Hepatocyte (in vitro differentiated cells): Measurements from ENCODE around the gene IRAG1. TPM values are rescaled to one million over a fixed set of nuclear protein-coding genes. Genes with fewer than 3 reads are reported as not detected.

Experiments used
- DNase-seq: peaks from one replicate; pipeline ENCODE4 v3.0.0-alpha.2; 2016; ENCODE audit warnings: low spot score
- H2AFZ ChIP-seq: fragments of 200-600 bp; sonication (generic); 2 replicates; pipeline ENCODE4 v1.6.0; 2016; ENCODE audit warnings: antibody characterized with exemption, mild to moderate bottlenecking
- H3K27ac ChIP-seq: fragments of 200-600 bp; sonication (generic); 2 replicates; pipeline ENCODE4 v1.5.1; 2016; ENCODE audit warnings: mild to moderate bottlenecking
- H3K27me3 ChIP-seq: fragments of 200-600 bp; sonication (generic); 2 replicates; pipeline ENCODE4 v1.6.1; 2016
- H3K36me3 ChIP-seq: fragments of 200-600 bp; sonication (generic); replicated peaks from 2 replicates; pipeline ENCODE4 v1.5.1; 2016; ENCODE audit warnings: low read depth; ENCODE audit not compliant: insufficient read depth
- H3K4me1 ChIP-seq: fragments of 200-600 bp; sonication (generic); 2 replicates; pipeline ENCODE4 v1.5.1; 2016; ENCODE audit warnings: mild to moderate bottlenecking, moderate library complexity; ENCODE audit not compliant: insufficient read depth
- H3K4me2 ChIP-seq: fragments of 200-600 bp; sonication (generic); 2 replicates; pipeline ENCODE4 v1.6.0; 2016
- H3K4me3 ChIP-seq: fragments of 200-600 bp; sonication (generic); 2 replicates; pipeline ENCODE4 v1.5.1; 2016; ENCODE audit warnings: mild to moderate bottlenecking
- H3K79me2 ChIP-seq: fragments of 200-600 bp; sonication (generic); 2 replicates; pipeline ENCODE4 v1.6.0; 2017; ENCODE audit warnings: mild to moderate bottlenecking
- H3K9me2 ChIP-seq: fragments of 200-600 bp; sonication (generic); replicated peaks from 2 replicates; pipeline ENCODE4 v1.6.0; 2017; ENCODE audit warnings: mild to moderate bottlenecking; ENCODE audit not compliant: insufficient read depth
- H3K9me3 ChIP-seq: fragments of 200-600 bp; sonication (generic); 2 replicates; pipeline ENCODE4 v1.5.1; 2016; ENCODE audit warnings: low read depth, mild to moderate bottlenecking
- H4K20me1 ChIP-seq: fragments of 200-600 bp; sonication (generic); 2 replicates; pipeline ENCODE4 v1.6.0; 2016; ENCODE audit warnings: mild to moderate bottlenecking; ENCODE audit not compliant: insufficient read depth, poor library complexity, severe bottlenecking
- CTCF ChIP-seq: fragments of 200-600 bp; sonication (generic); IDR thresholded peaks from 2 replicates; pipeline ENCODE4 v1.5.1; 2016; ENCODE audit warnings: antibody characterized with exemption, mild to moderate bottlenecking; ENCODE audit not compliant: poor library complexity
- EZH2 ChIP-seq: fragments of 200-600 bp; sonication (generic); IDR thresholded peaks from 2 replicates; pipeline ENCODE4 v1.6.1; 2016; ENCODE audit warnings: antibody characterized with exemption, mild to moderate bottlenecking, borderline replicate concordance
- EZH2phosphoT487 ChIP-seq: fragments of 200-600 bp; sonication (generic); IDR thresholded peaks from one replicate; pipeline ENCODE4 v1.6.1; 2018; ENCODE audit warnings: antibody characterized with exemption, mild to moderate bottlenecking, low read depth, moderate library complexity; ENCODE audit not compliant: unreplicated experiment, severe bottlenecking
- WGBS: methylation state at CpG from one replicate; pipeline ENCODE4 v1.1.6; 2016; ENCODE audit warnings: low lambda C conversion rate; ENCODE audit errors: missing lambda C conversion rate; 5-methylcytosine and 5-hydroxymethylcytosine counted together
- polyA plus RNA-seq: library from polyadenylated mRNA; unstranded; fragments of >200 nt; fragmentation: Nextera tagmentation; extraction: Ambion mirVana; gene quantifications from 2 replicates; pipeline ENCODE4 v1.2.1, GENCODE V29; 2016
- total RNA-seq: library from RNA; depleted of rRNA; stranded (reverse); fragments of >200 nt; gene quantifications from 2 replicates; pipeline ENCODE4 v1.2.3, GENCODE V29; 2014

Gene IRAG1
- total and polyA plus RNA-seq, 2 experiments from 2014 or later = 3.1 to 5.7 TPM

DNA sequence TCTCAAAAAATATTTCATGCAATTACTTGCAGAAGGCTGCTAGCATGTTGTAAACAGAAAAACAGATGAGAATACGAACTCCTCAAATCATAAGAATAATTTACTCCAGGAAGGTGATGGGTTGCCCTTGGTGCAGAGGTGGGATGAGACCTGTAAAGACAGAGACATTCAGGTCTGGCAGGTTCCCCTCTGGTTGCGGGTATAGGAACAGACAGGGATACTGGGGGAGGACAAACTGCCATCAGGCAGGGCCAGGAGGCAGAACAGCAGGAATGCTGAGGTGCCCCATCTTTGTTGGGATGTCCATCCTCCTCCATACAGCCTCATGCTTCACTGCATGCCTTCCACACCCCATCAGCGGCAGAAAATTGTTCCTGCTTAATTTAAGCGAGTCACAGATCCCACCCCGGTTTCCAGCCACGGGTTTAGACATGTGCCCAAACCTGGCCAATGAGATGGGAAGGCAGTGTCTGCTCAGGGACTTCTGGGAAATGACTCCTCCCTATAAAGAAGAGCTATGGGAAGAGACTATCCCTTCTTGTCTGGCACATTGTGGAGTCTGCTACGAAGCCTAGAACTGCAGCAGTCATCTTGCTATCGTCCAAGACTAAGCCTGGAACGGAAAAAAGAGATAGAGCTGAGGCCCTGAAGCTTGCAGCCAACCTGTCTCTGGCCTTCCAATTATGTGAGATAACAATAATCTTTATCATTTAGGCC, 23.1 kb upstream of the IRAG1 start:
- 87% methylated on average over 9 of the region's 9 CpGs for WGBS
- Histone ChIP-seq H3K9me3 (no peaks in the 10 kb centered on the region), H3K27me3 (no peaks in the 10 kb centered on the region), H3K4me2 (no peak overlapping the region), H3K27ac (no peak overlapping the region), H3K4me1 (no peaks in the 10 kb centered on the region), H3K9me2 (no peaks in the 10 kb centered on the region), H3K4me3 (no peak overlapping the region), H3K79me2 (no peaks in the 10 kb centered on the region), H4K20me1 (no peaks in the 10 kb centered on the region), H2AFZ (no peak overlapping the region), H3K36me3 (no peaks in the 10 kb centered on the region)
- TF ChIP-seq EZH2 (no peak), EZH2phosphoT487 (no peak), CTCF (no peak)
- no peak for DNase-seq

DNA sequence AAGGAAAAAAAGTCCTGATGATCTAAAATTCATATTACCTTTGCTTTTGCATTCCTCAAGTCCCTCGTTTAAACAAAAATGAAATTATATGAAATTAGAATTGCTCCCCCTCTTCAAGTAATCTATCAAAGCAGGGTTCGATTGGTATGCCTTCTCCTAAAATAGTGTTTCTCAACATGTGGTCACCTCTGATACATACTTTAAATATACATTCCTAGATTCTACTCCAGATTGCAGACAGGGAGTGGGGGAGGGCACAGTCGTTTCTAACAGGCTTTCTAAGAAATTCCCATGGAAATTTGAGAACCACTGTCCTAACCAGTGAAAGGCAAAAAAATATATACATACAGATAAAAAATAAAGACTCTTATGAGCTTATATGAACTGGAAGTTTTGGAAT, 22.6 kb upstream of the IRAG1 start:
- Histone ChIP-seq H3K27me3 (no peaks in the 10 kb centered on the region), H3K9me2 (no peaks in the 10 kb centered on the region), H4K20me1 (no peaks in the 10 kb centered on the region), H3K36me3 (no peaks in the 10 kb centered on the region), H3K4me3 (no peak overlapping the region), H3K4me2 (no peak overlapping the region), H3K4me1 (no peaks in the 10 kb centered on the region), H3K9me3 (no peaks in the 10 kb centered on the region), H3K27ac (no peak overlapping the region), H3K79me2 (no peaks in the 10 kb centered on the region), H2AFZ (no peak overlapping the region)
- no peak for TF ChIP-seq CTCF
- TF ChIP-seq EZH2phosphoT487 = no peak
- TF ChIP-seq EZH2 = no peak
- 56% methylated on average over 3 of the region's 3 CpGs for WGBS
- no peak for DNase-seq

DNA sequence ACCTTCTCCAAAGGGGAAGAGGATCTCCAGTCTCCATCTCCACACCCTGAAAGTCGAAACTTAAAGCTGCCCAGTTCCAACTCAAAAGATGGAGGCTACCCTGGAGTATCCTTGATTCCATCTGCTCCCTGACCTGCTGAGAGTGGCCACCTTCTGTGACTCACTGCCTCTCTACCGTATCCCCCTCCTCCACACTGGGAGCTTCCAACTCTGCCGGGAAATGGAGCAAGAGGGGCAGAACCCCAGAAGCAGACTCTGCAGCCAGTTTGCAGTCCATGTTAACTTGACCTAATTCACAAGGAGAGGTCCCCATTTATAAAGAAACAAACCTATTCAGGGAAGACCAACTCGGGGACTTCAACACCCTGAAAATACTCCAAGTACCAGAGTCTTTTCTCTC, 22.0 kb upstream of the IRAG1 start:
- H3K9me3 ChIP-seq = no peaks in the 10 kb centered on the region
- no peak for DNase-seq
- H3K79me2 ChIP-seq = no peaks in the 10 kb centered on the region
- no peak overlapping the region for H2AFZ ChIP-seq
- no peaks in the 10 kb centered on the region for H3K36me3 ChIP-seq
- no peak overlapping the region for H3K27ac ChIP-seq
- H3K4me2 ChIP-seq = no peak overlapping the region
- 90% methylated on average over 4 of the region's 4 CpGs for WGBS
- no peak overlapping the region for H3K4me3 ChIP-seq
- no peaks in the 10 kb centered on the region for H3K9me2 ChIP-seq
- no peaks in the 10 kb centered on the region for H3K27me3 ChIP-seq
- H3K4me1 ChIP-seq = no peaks in the 10 kb centered on the region
- TF ChIP-seq EZH2 (no peak), CTCF (no peak), EZH2phosphoT487 (no peak)
- no peaks in the 10 kb centered on the region for H4K20me1 ChIP-seq
